Uterus (tissue), 2 donors: ENCODE measurements around the gene CNFN.

Source experiments
- POLR2A ChIP-seq, 2 donors: fragments of 450-650 bp; IDR thresholded peaks; one replicate each; pipeline ENCODE4 v1.6.1; 2016; ENCODE audit warnings: antibody characterized with exemption in 2 of 2, mild to moderate bottlenecking in 1 of 2, moderate library complexity in 1 of 2
- TF ChIP-seq, protein P1 (sequence below), 4 experiments: fragments of 200-600 bp in 2 of 4; fragments of 450-650 bp in 2 of 4; sonication (generic) in 2 of 4; IDR thresholded peaks; one replicate each; pipeline ENCODE4 v1.5.1; 2016 to 2019; ENCODE audit warnings: antibody characterized with exemption in 4 of 4, mild to moderate bottlenecking in 2 of 4, moderate library complexity in 1 of 4

DNA sequence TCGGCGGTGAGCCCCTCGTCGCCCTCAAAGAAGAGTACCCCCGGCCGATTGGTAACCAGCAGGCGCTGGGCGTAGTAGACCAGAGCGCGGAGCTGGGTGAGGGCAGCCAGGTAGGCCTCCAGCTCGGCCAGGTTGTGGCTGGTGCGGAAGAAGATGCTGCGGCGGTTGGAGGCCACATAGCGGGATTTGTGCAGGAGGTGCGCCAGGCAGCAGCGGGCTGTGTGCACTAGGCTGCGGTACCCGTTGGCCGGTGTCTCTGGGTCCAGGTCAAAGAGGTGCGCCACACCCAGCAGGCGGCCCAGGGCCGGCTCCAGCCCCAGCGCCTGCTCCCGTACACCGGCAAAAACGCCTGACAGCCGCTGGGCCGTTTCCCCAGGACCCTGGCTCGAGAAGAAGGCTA, 20.3 kb upstream of the CNFN start:
- TF ChIP-seq, protein P1, sequence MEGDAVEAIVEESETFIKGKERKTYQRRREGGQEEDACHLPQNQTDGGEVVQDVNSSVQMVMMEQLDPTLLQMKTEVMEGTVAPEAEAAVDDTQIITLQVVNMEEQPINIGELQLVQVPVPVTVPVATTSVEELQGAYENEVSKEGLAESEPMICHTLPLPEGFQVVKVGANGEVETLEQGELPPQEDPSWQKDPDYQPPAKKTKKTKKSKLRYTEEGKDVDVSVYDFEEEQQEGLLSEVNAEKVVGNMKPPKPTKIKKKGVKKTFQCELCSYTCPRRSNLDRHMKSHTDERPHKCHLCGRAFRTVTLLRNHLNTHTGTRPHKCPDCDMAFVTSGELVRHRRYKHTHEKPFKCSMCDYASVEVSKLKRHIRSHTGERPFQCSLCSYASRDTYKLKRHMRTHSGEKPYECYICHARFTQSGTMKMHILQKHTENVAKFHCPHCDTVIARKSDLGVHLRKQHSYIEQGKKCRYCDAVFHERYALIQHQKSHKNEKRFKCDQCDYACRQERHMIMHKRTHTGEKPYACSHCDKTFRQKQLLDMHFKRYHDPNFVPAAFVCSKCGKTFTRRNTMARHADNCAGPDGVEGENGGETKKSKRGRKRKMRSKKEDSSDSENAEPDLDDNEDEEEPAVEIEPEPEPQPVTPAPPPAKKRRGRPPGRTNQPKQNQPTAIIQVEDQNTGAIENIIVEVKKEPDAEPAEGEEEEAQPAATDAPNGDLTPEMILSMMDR (IDR thresholded peaks at IDR 0.05) = no peak
- TF ChIP-seq POLR2A (IDR thresholded peaks at IDR 0.05) = no peak
